ENCODE results near the gene CFAP100.
A peak's percentile ranks its signal among the peaks of the same experiment; 100 is the strongest.

- TF ChIP-seq POLR2A (IDR thresholded peaks at IDR 0.05) (peak in 1 of 2 donors; percentile 18), CTCF (IDR thresholded peaks at IDR 0.05) (no peak)
Observed at GRCh38 chr3:126451511-126451910, 56.8 kb downstream of the CFAP100 start.

Measured in adrenal gland (tissue), 5 donors.